Neural cell (in vitro differentiated cells): ENCODE results near the gene ZC3H14.

Experiments used
- EP300 ChIP-seq: fragments of 450-650 bp; conservative IDR thresholded peaks from 2 replicates; pipeline ENCODE4 v1.6.1; 2014; ENCODE audit warnings: antibody characterized with exemption, mild to moderate bottlenecking, moderate library complexity; ENCODE audit not compliant: poor library complexity, severe bottlenecking
- TAF1 ChIP-seq: IDR thresholded peaks from 2 replicates; pipeline ENCODE4 v1.6.1; 2012; ENCODE audit warnings: low read depth

- TF ChIP-seq EP300 = no peak
- no peak for TF ChIP-seq TAF1
Observed at GRCh38 chr14:88618476-88618875, 55.6 kb downstream of the ZC3H14 start.
